ENCODE measurements around the gene GRIK5.

DNA sequence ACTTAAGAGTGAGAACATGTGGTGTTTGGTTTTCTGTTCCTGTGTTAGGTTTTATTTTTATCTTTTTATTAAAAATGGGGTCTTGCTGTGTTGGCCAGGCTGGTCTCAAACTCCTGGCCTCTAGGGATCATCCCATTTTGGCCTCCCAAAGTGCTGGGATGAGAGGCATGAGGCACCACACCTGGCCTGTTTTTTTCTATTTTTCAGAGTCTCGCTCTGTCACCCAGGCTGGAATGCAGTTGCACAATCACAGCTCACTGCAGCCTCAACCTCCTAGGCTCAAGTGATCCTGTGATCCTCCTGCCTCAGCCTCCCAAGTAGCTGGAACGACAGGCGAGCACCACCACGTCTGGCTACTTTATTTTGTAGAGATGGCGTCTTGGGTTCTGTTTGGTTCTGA is 13.5 kb upstream of the GRIK5 start:
- TF ChIP-seq, protein P1, sequence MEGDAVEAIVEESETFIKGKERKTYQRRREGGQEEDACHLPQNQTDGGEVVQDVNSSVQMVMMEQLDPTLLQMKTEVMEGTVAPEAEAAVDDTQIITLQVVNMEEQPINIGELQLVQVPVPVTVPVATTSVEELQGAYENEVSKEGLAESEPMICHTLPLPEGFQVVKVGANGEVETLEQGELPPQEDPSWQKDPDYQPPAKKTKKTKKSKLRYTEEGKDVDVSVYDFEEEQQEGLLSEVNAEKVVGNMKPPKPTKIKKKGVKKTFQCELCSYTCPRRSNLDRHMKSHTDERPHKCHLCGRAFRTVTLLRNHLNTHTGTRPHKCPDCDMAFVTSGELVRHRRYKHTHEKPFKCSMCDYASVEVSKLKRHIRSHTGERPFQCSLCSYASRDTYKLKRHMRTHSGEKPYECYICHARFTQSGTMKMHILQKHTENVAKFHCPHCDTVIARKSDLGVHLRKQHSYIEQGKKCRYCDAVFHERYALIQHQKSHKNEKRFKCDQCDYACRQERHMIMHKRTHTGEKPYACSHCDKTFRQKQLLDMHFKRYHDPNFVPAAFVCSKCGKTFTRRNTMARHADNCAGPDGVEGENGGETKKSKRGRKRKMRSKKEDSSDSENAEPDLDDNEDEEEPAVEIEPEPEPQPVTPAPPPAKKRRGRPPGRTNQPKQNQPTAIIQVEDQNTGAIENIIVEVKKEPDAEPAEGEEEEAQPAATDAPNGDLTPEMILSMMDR (IDR thresholded peaks at IDR 0.05; ENCODE audit: low read length) = no peak
- no peak for TF ChIP-seq EZH2 (IDR thresholded peaks at IDR 0.05; ENCODE audit: borderline replicate concordance, low read length)

All from OCI-LY1 (cell line).